Sigmoid colon (tissue), 7 donors: Measurements from ENCODE around the gene KL. TPM values are rescaled to one million over a fixed set of nuclear protein-coding genes. Genes with fewer than 3 reads are reported as not detected.

ENCODE experiments used
- DNase-seq: peaks from one replicate; pipeline ENCODE4 v3.0.0-alpha.2; 2019
- H3K27ac ChIP-seq, 4 donors: fragments of 200-600 bp; sonication (generic); one replicate each; pipeline ENCODE4 v1.5.1; 2016 to 2019; ENCODE audit warnings: mild to moderate bottlenecking in 1 of 4
- H3K27me3 ChIP-seq, 3 donors: fragments of 200-600 bp; sonication (generic); one replicate each; pipeline ENCODE4 v1.5.1; 2019; ENCODE audit warnings: mild to moderate bottlenecking in 1 of 3
- H3K36me3 ChIP-seq, 4 donors: fragments of 200-600 bp; sonication (generic); one replicate each; pipeline ENCODE4 v1.5.1; 2016 to 2019
- H3K4me1 ChIP-seq, 4 donors: fragments of 200-600 bp; sonication (generic); one replicate each; pipeline ENCODE4 v1.5.1; 2017 to 2019
- H3K4me3 ChIP-seq, 4 donors: fragments of 200-600 bp; sonication (generic); one replicate each; pipeline ENCODE4 v1.5.1; 2017 to 2019; ENCODE audit warnings: mild to moderate bottlenecking in 2 of 4, moderate library complexity in 1 of 4
- H3K9me3 ChIP-seq, 4 donors: fragments of 200-600 bp in 3 of 4; sonication (generic) in 3 of 4; one replicate each; pipeline versions ENCODE4 v1.5.1 to v1.6.1; 2013 to 2019
- EP300 ChIP-seq, 4 donors: sonication (generic); formaldehyde crosslinking; IDR thresholded peaks; one replicate each; pipeline ENCODE4 v1.6.1; 2017; ENCODE audit warnings: antibody characterized with exemption in 4 of 4
- POLR2A ChIP-seq, 2 donors: fragments of 450-650 bp; IDR thresholded peaks; one replicate each; pipeline ENCODE4 v1.6.1; 2016; ENCODE audit warnings: antibody characterized with exemption in 2 of 2, mild to moderate bottlenecking in 2 of 2, moderate library complexity in 2 of 2
- POLR2AphosphoS5 ChIP-seq, 4 donors: sonication (generic); formaldehyde crosslinking; IDR thresholded peaks; one replicate each; pipeline ENCODE4 v1.6.1; 2017; ENCODE audit warnings: antibody characterized with exemption in 4 of 4
- WGBS, 2 donors: extraction: QIAGEN DNeasy Blood & Tissue Kit; methylation state at CpG; one replicate each; pipeline ENCODE4 v1.1.7; 2013; 5-methylcytosine and 5-hydroxymethylcytosine counted together
- intact Hi-C: fragments of 100-400 bp; cut with DNase I; formaldehyde crosslinking; loops from one replicate; pipeline ENCODE4 v1.15.1; 2023
- polyA plus RNA-seq, 3 donors: library from polyadenylated mRNA; stranded (reverse); fragments of 200-250 nt; gene quantifications; one replicate each; pipeline ENCODE4 v1.2.3, GENCODE V29; 2013
- total RNA-seq, 4 donors: library from RNA; depleted of rRNA; stranded (reverse); fragments of >200 nt; gene quantifications; one replicate each; pipeline ENCODE4 v1.1.0, GENCODE V29; 2016
- TF ChIP-seq, protein P1 (sequence below), 4 experiments: fragments of 450-650 bp in 3 of 4; fragments of 200-600 bp in 1 of 4; IDR thresholded peaks; one replicate each; pipeline ENCODE4 v1.5.1; 2016 to 2019; ENCODE audit warnings: antibody characterized with exemption in 4 of 4, mild to moderate bottlenecking in 3 of 4, moderate library complexity in 2 of 4
- donor health status: healthy with polysubstance abuse.
- donor health status: Bipolar disorder and iron deficiency.
- donor health status: healthy.

KL gene
- total and polyA plus RNA-seq, 7 donors: 0.23 to 6.4 (median 3.8) TPM

DNA sequence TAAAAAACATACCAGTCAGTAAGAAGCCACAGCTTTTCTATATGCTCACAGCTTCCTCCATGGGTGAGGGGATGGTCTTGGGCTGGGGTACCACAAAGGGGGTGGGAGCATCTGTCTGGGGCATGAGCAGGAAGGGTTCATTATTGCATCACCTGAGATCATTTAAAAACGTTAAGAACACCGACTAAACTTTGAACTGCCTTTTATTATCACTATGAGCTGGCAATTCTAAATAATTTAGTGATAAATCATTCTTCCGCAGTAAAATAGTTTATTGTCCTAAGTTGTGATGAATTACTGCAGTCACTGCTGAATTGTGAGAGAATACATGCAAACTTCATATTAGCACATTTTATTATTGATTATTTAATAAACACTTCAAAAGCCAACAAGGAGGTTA is 71.6 kb downstream of the KL start:
- DNase-seq: no peak
- H3K4me3 ChIP-seq: no peak overlapping the region
- TF ChIP-seq POLR2AphosphoS5 (IDR thresholded peaks at IDR 0.05) (no peak), EP300 (IDR thresholded peaks at IDR 0.05) (no peak), POLR2A (IDR thresholded peaks at IDR 0.05) (no peak)
- TF ChIP-seq, protein P1, sequence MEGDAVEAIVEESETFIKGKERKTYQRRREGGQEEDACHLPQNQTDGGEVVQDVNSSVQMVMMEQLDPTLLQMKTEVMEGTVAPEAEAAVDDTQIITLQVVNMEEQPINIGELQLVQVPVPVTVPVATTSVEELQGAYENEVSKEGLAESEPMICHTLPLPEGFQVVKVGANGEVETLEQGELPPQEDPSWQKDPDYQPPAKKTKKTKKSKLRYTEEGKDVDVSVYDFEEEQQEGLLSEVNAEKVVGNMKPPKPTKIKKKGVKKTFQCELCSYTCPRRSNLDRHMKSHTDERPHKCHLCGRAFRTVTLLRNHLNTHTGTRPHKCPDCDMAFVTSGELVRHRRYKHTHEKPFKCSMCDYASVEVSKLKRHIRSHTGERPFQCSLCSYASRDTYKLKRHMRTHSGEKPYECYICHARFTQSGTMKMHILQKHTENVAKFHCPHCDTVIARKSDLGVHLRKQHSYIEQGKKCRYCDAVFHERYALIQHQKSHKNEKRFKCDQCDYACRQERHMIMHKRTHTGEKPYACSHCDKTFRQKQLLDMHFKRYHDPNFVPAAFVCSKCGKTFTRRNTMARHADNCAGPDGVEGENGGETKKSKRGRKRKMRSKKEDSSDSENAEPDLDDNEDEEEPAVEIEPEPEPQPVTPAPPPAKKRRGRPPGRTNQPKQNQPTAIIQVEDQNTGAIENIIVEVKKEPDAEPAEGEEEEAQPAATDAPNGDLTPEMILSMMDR (IDR thresholded peaks at IDR 0.05): no peak
- intact Hi-C loops: no loop called here
- H3K27ac ChIP-seq: no peak overlapping the region
- H3K27me3 ChIP-seq: no peaks in the 10 kb centered on the region
- 17 to 55% methylated on average over 3 of the region's 3 CpGs for WGBS, 2 donors
- no peaks in the 10 kb centered on the region for H3K9me3 ChIP-seq
- H3K36me3 ChIP-seq: no peaks in the 10 kb centered on the region
- peaks cover 0 to 51% (median 36%) of the 10 kb centered on the region in 4 donors for H3K4me1 ChIP-seq

DNA sequence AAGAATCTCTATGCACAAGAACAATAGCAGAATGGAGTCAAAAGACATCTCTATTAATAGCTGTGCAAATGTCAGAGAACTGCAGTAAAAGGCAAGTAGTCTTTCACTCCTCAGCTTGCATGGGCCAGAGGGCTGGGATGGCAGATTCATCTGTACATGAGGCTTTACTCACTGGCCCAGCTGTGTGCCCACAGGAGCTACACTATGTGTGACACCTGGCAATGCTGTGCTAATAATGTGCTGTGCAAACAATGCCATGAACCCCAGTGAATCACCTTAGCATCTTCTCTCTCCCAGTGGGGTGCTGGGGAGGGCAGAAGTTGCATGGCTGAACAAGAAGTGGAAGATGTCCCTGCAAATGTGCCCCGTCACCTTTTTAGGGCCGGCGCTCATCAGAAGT is 73.1 kb downstream of the KL start:
- H3K36me3 ChIP-seq: no peaks in the 10 kb centered on the region
- WGBS, 2 donors: 97 to 99% methylated on average over 3 of the region's 3 CpGs
- intact Hi-C loops: no loop called here
- no peak overlapping the region for H3K4me3 ChIP-seq
- no peaks in the 10 kb centered on the region for H3K9me3 ChIP-seq
- no peak for TF ChIP-seq POLR2AphosphoS5 (IDR thresholded peaks at IDR 0.05)
- H3K4me1 ChIP-seq: peaks cover 0 to 51% (median 36%) of the 10 kb centered on the region in 4 donors
- peak overlapping the region in 3 of 4 donors; percentile 76 to 77 (median 76) for H3K27ac ChIP-seq
- no peaks in the 10 kb centered on the region for H3K27me3 ChIP-seq
- no peak for DNase-seq

DNA sequence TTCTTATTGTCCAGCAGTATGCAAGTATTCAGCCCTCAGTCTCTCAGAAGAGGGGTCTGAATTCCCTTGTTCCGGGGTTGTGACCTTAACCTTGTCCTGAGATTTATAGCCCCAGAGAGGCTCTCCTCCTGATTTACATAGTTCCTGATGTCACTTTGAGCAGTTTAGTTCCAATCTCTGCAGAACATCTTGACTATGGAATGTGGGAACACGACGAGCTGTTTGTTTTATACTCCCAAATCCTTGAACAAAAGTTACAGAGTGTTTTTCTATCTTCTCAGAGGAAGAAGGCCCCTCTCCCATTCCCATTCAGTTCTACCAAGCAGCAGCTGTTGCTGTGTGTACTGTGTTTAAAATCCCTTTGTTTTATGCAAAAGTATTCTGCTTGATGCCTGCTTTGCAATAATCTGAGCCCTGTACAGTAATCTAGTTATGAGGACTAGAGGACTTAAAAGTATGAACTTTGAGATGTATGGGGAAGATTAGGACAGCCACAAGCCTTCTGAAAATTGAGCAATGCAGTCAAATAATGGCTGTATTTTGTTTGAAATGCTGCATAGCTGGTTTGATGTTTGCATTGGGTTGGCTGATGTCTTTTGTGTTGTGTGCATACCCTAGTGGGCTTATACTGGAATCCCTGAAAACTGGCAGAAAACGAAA is 74.7 kb downstream of the KL start:
- Histone ChIP-seq H3K9me3 (no peaks in the 10 kb centered on the region), H3K4me1 (peaks cover 0 to 51% (median 36%) of the 10 kb centered on the region in 4 donors), H3K27me3 (no peaks in the 10 kb centered on the region), H3K4me3 (no peak overlapping the region), H3K27ac (peak overlapping the region in 3 of 4 donors; percentile 76 to 77 (median 76)), H3K36me3 (no peaks in the 10 kb centered on the region)
- intact Hi-C loops: no loop called here
- DNase-seq: no peak
- no peak for TF ChIP-seq POLR2A (IDR thresholded peaks at IDR 0.05)
- peak; percentile 22 to 79 (median 64) for TF ChIP-seq POLR2AphosphoS5 (IDR thresholded peaks at IDR 0.05)
- TF ChIP-seq EP300 (IDR thresholded peaks at IDR 0.05): peak in 3 of 4 donors; percentile 3 to 73 (median 44)
- 67 to 70% methylated on average over 4 of the region's 4 CpGs for WGBS, 2 donors

DNA sequence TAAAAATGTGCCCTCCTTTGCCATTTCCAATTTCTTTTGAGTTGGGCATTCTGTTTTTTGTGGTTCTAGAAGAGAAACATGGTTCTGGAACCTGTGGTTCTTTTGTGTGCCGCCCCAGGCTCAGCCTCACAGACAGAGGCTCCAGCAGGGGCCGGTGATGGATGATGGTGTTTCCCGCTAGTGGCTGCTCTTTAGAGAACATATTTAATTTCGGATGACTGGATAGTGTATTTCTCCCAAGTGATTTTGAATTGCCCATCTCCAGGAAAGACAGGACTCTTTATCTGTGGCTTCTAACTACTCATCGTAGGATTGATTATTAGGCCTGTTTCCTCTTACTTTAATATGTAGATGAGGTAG is 75.2 kb downstream of the KL start:
- DNase-seq: no peak
- intact Hi-C loops: no loop called here
- peak overlapping the region in 3 of 4 donors; percentile 76 to 77 (median 76) for H3K27ac ChIP-seq
- H3K9me3 ChIP-seq: no peaks in the 10 kb centered on the region
- H3K4me3 ChIP-seq: no peak overlapping the region
- no peaks in the 10 kb centered on the region for H3K27me3 ChIP-seq
- TF ChIP-seq EP300 (IDR thresholded peaks at IDR 0.05) (no peak), POLR2AphosphoS5 (IDR thresholded peaks at IDR 0.05) (peak in 1 of 4 donors; percentile 11)
- WGBS, 2 donors: 95 to 98% methylated on average over 5 of the region's 5 CpGs
- peaks cover 0 to 51% (median 36%) of the 10 kb centered on the region in 4 donors for H3K4me1 ChIP-seq
- no peaks in the 10 kb centered on the region for H3K36me3 ChIP-seq

DNA sequence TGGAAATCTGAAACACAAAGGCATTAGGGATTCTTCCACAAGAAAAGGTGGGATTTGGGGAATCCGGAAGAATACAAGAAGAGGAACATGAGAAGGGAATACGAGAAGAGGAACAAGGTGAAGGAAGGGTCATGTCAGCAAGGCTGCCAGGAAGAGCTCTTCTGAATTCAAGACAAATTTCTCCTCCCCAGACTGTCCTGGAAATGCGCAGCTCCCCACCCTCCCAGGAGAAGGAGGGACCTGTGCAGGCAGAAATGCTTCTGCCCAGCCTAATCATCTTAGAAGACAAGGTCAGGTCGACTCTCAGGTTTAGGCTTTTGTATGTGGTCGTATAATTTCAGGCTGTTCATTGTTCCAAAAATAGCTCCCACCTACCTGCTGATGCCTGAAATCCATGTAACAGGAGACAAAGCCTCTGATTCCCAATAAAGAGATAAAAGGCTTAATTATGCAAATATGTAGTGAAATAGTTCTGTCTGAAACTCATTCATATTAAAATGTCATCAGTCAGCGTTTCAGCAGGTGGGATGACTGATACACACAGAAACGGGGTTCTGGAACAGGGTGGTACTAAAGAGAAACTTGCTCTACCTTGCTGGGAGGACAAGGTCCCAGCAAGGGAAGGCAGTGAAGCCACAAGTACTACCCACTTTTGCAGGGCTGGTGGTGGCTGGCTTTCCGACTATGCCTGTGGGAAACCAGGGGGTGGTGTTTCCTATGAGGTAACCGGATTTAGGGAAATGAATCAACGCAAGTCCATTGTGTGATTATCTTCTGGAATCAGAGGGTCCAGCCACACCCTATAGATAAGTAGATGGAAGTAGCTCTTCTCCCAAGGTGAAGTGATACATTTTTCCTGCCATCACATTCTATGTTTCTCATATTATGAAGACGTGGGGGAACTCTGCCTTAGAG is 76.1 kb downstream of the KL start:
- H3K36me3 ChIP-seq: no peaks in the 10 kb centered on the region
- no peak for TF ChIP-seq EP300 (IDR thresholded peaks at IDR 0.05)
- no peak for TF ChIP-seq POLR2AphosphoS5 (IDR thresholded peaks at IDR 0.05)
- TF ChIP-seq, protein P1 (IDR thresholded peaks at IDR 0.05): no peak
- TF ChIP-seq POLR2A (IDR thresholded peaks at IDR 0.05): no peak
- H3K4me3 ChIP-seq: no peak overlapping the region
- intact Hi-C loops: no loop called here
- no peak for DNase-seq
- WGBS, 2 donors: 87% methylated on average over 11 of the region's 11 CpGs
- H3K27ac ChIP-seq: peak overlapping the region in 3 of 4 donors; percentile 76 to 77 (median 76)
- H3K4me1 ChIP-seq: peaks cover 0 to 51% (median 36%) of the 10 kb centered on the region in 4 donors
- no peaks in the 10 kb centered on the region for H3K9me3 ChIP-seq
- H3K27me3 ChIP-seq: no peaks in the 10 kb centered on the region
